Measurements from ENCODE around the gene CCDC14.
A peak's percentile ranks its signal among the peaks of the same experiment; 100 is the strongest.

Gene CCDC14

GRCh38 chr3:123919353-123919752 is 41.7 kb downstream of the CCDC14 start:
- WGBS, 2 donors (ENCODE audit: extremely low coverage in 2 of 2, insufficient read length in 2 of 2, insufficient replicate concordance in 1 of 2): no CpG with 5 or more reads among the region's 3 CpGs
- H3K4me1 ChIP-seq (ENCODE audit: control insufficient read depth in 2 of 2, insufficient read depth in 1 of 2, low read depth in 1 of 2, low read length in 2 of 2): peaks cover 0 to 1% of the 10 kb centered on the region in 2 donors
- no peak overlapping the region for H3K23ac ChIP-seq (ENCODE audit: low read depth, low read length, poor library complexity)
- H3K9ac ChIP-seq (ENCODE audit: low read depth, low read length, poor library complexity): no peak overlapping the region
- peaks cover 8 to 62% of the 10 kb centered on the region in 2 donors for H3K9me3 ChIP-seq (replicated peaks in 1 of 2; ENCODE audit: control insufficient read depth in 2 of 2, insufficient read depth in 1 of 2, low read depth in 1 of 2, low read length in 2 of 2)
- no peak overlapping the region for H3K4me2 ChIP-seq (ENCODE audit: insufficient read depth, low read length, poor library complexity, severe bottlenecking)
- no peak overlapping the region for H3K4ac ChIP-seq (ENCODE audit: low read length)
- no peak for DNase-seq (ENCODE audit: low spot score)
- no peak overlapping the region for H2BK120ac ChIP-seq (ENCODE audit: low read depth, low read length)
- H3K27me3 ChIP-seq (ENCODE audit: control insufficient read depth in 3 of 3, insufficient read depth in 3 of 3, low read depth in 1 of 3, low read length in 3 of 3): no peaks in the 10 kb centered on the region
- H3K4me3 ChIP-seq (ENCODE audit: low read length in 2 of 2): peak overlapping the region in 1 of 2 donors; percentile 0
- peak overlapping the region; percentile 22 for H4K91ac ChIP-seq (ENCODE audit: low read depth, low read length, poor library complexity)
- no peak overlapping the region for H3K14ac ChIP-seq (ENCODE audit: low read length)
- peak overlapping the region; percentile 1 for H4K8ac ChIP-seq (ENCODE audit: low read depth, low read length)
- no peak overlapping the region for H3K18ac ChIP-seq (ENCODE audit: low read length)
- H2BK12ac ChIP-seq (ENCODE audit: low read length): no peak overlapping the region
- no peak overlapping the region for H2AK5ac ChIP-seq (ENCODE audit: low read depth, low read length)
- H3K27ac ChIP-seq (replicated peaks; ENCODE audit: low read length): no peak overlapping the region
- peaks cover 6% of the 10 kb centered on the region for H3K79me1 ChIP-seq (ENCODE audit: low read depth, low read length)
- H3K36me3 ChIP-seq (replicated peaks in 1 of 2; ENCODE audit: control insufficient read depth in 2 of 2, insufficient read depth in 2 of 2, low read length in 2 of 2): peaks cover 16 to 99% of the 10 kb centered on the region in 2 donors
- no peak overlapping the region for H2AFZ ChIP-seq (ENCODE audit: low read length)
- no peak overlapping the region for H2BK5ac ChIP-seq (ENCODE audit: low read length)
- H2BK15ac ChIP-seq (ENCODE audit: low read length): no peak overlapping the region

GRCh38 chr3:123914829-123915228 is 46.2 kb downstream of the CCDC14 start:
- Histone ChIP-seq H3K18ac (ENCODE audit: low read length) (no peak overlapping the region), H3K79me1 (ENCODE audit: low read depth, low read length) (peaks cover 6% of the 10 kb centered on the region), H3K9ac (ENCODE audit: low read depth, low read length, poor library complexity) (no peak overlapping the region), H3K4me3 (ENCODE audit: low read length in 2 of 2) (no peak overlapping the region), H3K4ac (ENCODE audit: low read length) (no peak overlapping the region), H3K27ac (replicated peaks; ENCODE audit: low read length) (no peak overlapping the region), H2AK5ac (ENCODE audit: low read depth, low read length) (no peak overlapping the region), H2BK12ac (ENCODE audit: low read length) (no peak overlapping the region), H3K27me3 (ENCODE audit: control insufficient read depth in 3 of 3, insufficient read depth in 3 of 3, low read depth in 1 of 3, low read length in 3 of 3) (no peaks in the 10 kb centered on the region), H3K36me3 (replicated peaks in 1 of 2; ENCODE audit: control insufficient read depth in 2 of 2, insufficient read depth in 2 of 2, low read length in 2 of 2) (peaks cover 12 to 71% of the 10 kb centered on the region in 2 donors), H2BK120ac (ENCODE audit: low read depth, low read length) (no peak overlapping the region), H3K23ac (ENCODE audit: low read depth, low read length, poor library complexity) (no peak overlapping the region), H4K8ac (ENCODE audit: low read depth, low read length) (no peak overlapping the region), H2BK5ac (ENCODE audit: low read length) (no peak overlapping the region), H2BK15ac (ENCODE audit: low read length) (no peak overlapping the region), H3K4me1 (ENCODE audit: control insufficient read depth in 2 of 2, insufficient read depth in 1 of 2, low read depth in 1 of 2, low read length in 2 of 2) (peaks cover 0 to 1% of the 10 kb centered on the region in 2 donors), H3K4me2 (ENCODE audit: insufficient read depth, low read length, poor library complexity, severe bottlenecking) (no peak overlapping the region), H3K14ac (ENCODE audit: low read length) (no peak overlapping the region), H2AFZ (ENCODE audit: low read length) (no peak overlapping the region), H3K9me3 (replicated peaks in 1 of 2; ENCODE audit: control insufficient read depth in 2 of 2, insufficient read depth in 1 of 2, low read depth in 1 of 2, low read length in 2 of 2) (peaks cover 3 to 19% of the 10 kb centered on the region in 2 donors), H4K91ac (ENCODE audit: low read depth, low read length, poor library complexity) (no peak overlapping the region)
- DNase-seq (ENCODE audit: low spot score): no peak
- no CpG with 5 or more reads among the region's 5 CpGs for WGBS, 2 donors (ENCODE audit: extremely low coverage in 2 of 2, insufficient read length in 2 of 2, insufficient replicate concordance in 1 of 2)

GRCh38 chr3:123909785-123910184 is 51.2 kb downstream of the CCDC14 start:
- Histone ChIP-seq H2AFZ (ENCODE audit: low read length) (no peak overlapping the region), H2AK5ac (ENCODE audit: low read depth, low read length) (no peak overlapping the region), H2BK12ac (ENCODE audit: low read length) (no peak overlapping the region), H4K8ac (ENCODE audit: low read depth, low read length) (no peak overlapping the region), H3K14ac (ENCODE audit: low read length) (no peak overlapping the region), H3K27me3 (ENCODE audit: control insufficient read depth in 3 of 3, insufficient read depth in 3 of 3, low read depth in 1 of 3, low read length in 3 of 3) (no peaks in the 10 kb centered on the region), H2BK5ac (ENCODE audit: low read length) (no peak overlapping the region), H3K9ac (ENCODE audit: low read depth, low read length, poor library complexity) (no peak overlapping the region), H3K36me3 (replicated peaks in 1 of 2; ENCODE audit: control insufficient read depth in 2 of 2, insufficient read depth in 2 of 2, low read length in 2 of 2) (peaks cover 2 to 22% of the 10 kb centered on the region in 2 donors), H3K4ac (ENCODE audit: low read length) (no peak overlapping the region), H3K4me3 (ENCODE audit: low read length in 2 of 2) (no peak overlapping the region), H2BK15ac (ENCODE audit: low read length) (no peak overlapping the region), H3K9me3 (replicated peaks in 1 of 2; ENCODE audit: control insufficient read depth in 2 of 2, insufficient read depth in 1 of 2, low read depth in 1 of 2, low read length in 2 of 2) (peaks cover 0 to 5% of the 10 kb centered on the region in 2 donors), H3K23ac (ENCODE audit: low read depth, low read length, poor library complexity) (no peak overlapping the region), H3K18ac (ENCODE audit: low read length) (no peak overlapping the region), H3K79me1 (ENCODE audit: low read depth, low read length) (no peaks in the 10 kb centered on the region), H3K4me2 (ENCODE audit: insufficient read depth, low read length, poor library complexity, severe bottlenecking) (no peak overlapping the region), H2BK120ac (ENCODE audit: low read depth, low read length) (no peak overlapping the region), H3K27ac (replicated peaks; ENCODE audit: low read length) (no peak overlapping the region), H4K91ac (ENCODE audit: low read depth, low read length, poor library complexity) (no peak overlapping the region), H3K4me1 (ENCODE audit: control insufficient read depth in 2 of 2, insufficient read depth in 1 of 2, low read depth in 1 of 2, low read length in 2 of 2) (peaks cover 0 to 1% of the 10 kb centered on the region in 2 donors)
- no CpG with 5 or more reads among the region's 2 CpGs for WGBS, 2 donors (ENCODE audit: extremely low coverage in 2 of 2, insufficient read length in 2 of 2, insufficient replicate concordance in 1 of 2)
- no peak for DNase-seq (ENCODE audit: low spot score)

GRCh38 chr3:123907720-123908119 is 53.3 kb downstream of the CCDC14 start:
- Histone ChIP-seq H2AK5ac (ENCODE audit: low read depth, low read length) (no peak overlapping the region), H2BK15ac (ENCODE audit: low read length) (no peak overlapping the region), H2BK120ac (ENCODE audit: low read depth, low read length) (no peak overlapping the region), H3K27ac (replicated peaks; ENCODE audit: low read length) (no peak overlapping the region), H3K79me1 (ENCODE audit: low read depth, low read length) (no peaks in the 10 kb centered on the region), H3K14ac (ENCODE audit: low read length) (no peak overlapping the region), H2BK12ac (ENCODE audit: low read length) (no peak overlapping the region), H3K27me3 (ENCODE audit: control insufficient read depth in 3 of 3, insufficient read depth in 3 of 3, low read depth in 1 of 3, low read length in 3 of 3) (no peaks in the 10 kb centered on the region), H3K4me1 (ENCODE audit: control insufficient read depth in 2 of 2, insufficient read depth in 1 of 2, low read depth in 1 of 2, low read length in 2 of 2) (no peaks in the 10 kb centered on the region), H3K4ac (ENCODE audit: low read length) (no peak overlapping the region), H3K4me2 (ENCODE audit: insufficient read depth, low read length, poor library complexity, severe bottlenecking) (no peak overlapping the region), H2BK5ac (ENCODE audit: low read length) (no peak overlapping the region), H4K91ac (ENCODE audit: low read depth, low read length, poor library complexity) (no peak overlapping the region), H3K36me3 (replicated peaks in 1 of 2; ENCODE audit: control insufficient read depth in 2 of 2, insufficient read depth in 2 of 2, low read length in 2 of 2) (peaks cover 0 to under 1% of the 10 kb centered on the region in 2 donors), H3K4me3 (ENCODE audit: low read length in 2 of 2) (no peak overlapping the region), H2AFZ (ENCODE audit: low read length) (no peak overlapping the region), H4K8ac (ENCODE audit: low read depth, low read length) (no peak overlapping the region), H3K23ac (ENCODE audit: low read depth, low read length, poor library complexity) (no peak overlapping the region), H3K9me3 (replicated peaks in 1 of 2; ENCODE audit: control insufficient read depth in 2 of 2, insufficient read depth in 1 of 2, low read depth in 1 of 2, low read length in 2 of 2) (peaks cover 0 to 3% of the 10 kb centered on the region in 2 donors), H3K18ac (ENCODE audit: low read length) (no peak overlapping the region), H3K9ac (ENCODE audit: low read depth, low read length, poor library complexity) (no peak overlapping the region)
- no peak for DNase-seq (ENCODE audit: low spot score)
- WGBS, 2 donors (ENCODE audit: extremely low coverage in 2 of 2, insufficient read length in 2 of 2, insufficient replicate concordance in 1 of 2): no CpG with 5 or more reads among the region's 2 CpGs
